Mesendoderm (in vitro differentiated cells): ENCODE results near the gene WDR91.
A peak's percentile ranks its signal among the peaks of the same experiment; 100 is the strongest.
"Not testable (repeated sequence)": the region's sequence is repeated elsewhere in the genome, so short reads cannot be mapped to it uniquely, and the experiment has no call there.

Experiments
- DNase-seq: peaks from one replicate; pipeline ENCODE4 v3.0.0; 2013
- H2AK5ac ChIP-seq: 2 replicates; pipeline ENCODE4 v1.6.1; 2013; ENCODE audit warnings: low read length, inconsistent platforms
- H2BK120ac ChIP-seq: 2 replicates; pipeline ENCODE4 v1.6.1; 2013; ENCODE audit warnings: low read depth, mild to moderate bottlenecking, low read length, moderate library complexity, mixed read lengths
- H2BK15ac ChIP-seq: replicated peaks from 2 replicates; pipeline ENCODE4 v1.6.1; 2013; ENCODE audit warnings: low read depth, mild to moderate bottlenecking, moderate library complexity
- H2BK5ac ChIP-seq: 2 replicates; pipeline ENCODE4 v1.6.1; 2013; ENCODE audit warnings: low read length, inconsistent platforms
- H3K18ac ChIP-seq: 2 replicates; pipeline ENCODE4 v1.6.1; 2013; ENCODE audit warnings: mild to moderate bottlenecking, low read length, mixed read lengths
- H3K23ac ChIP-seq: one replicate; pipeline ENCODE4 v1.6.1; 2013; ENCODE audit warnings: low read length
- H3K27ac ChIP-seq: 2 replicates; pipeline ENCODE4 v1.5.1; 2013; ENCODE audit warnings: low read depth, mild to moderate bottlenecking, inconsistent platforms, low read length, moderate library complexity
- H3K27me3 ChIP-seq: 2 replicates; pipeline ENCODE4 v1.6.1; 2013; ENCODE audit warnings: low read length, control low read depth, mild to moderate bottlenecking, inconsistent platforms; ENCODE audit not compliant: insufficient read depth, poor library complexity
- H3K36me3 ChIP-seq: 2 replicates; pipeline ENCODE4 v1.6.1; 2013; ENCODE audit warnings: low read length, inconsistent platforms; ENCODE audit not compliant: control insufficient read depth, insufficient read depth
- H3K4ac ChIP-seq: one replicate; pipeline ENCODE4 v1.6.1; 2013; ENCODE audit warnings: low read depth, mild to moderate bottlenecking, low read length, moderate library complexity
- H3K4me1 ChIP-seq: 2 replicates; pipeline ENCODE4 v1.6.1; 2013; ENCODE audit warnings: low read depth, low read length, inconsistent platforms; ENCODE audit not compliant: control insufficient read depth
- H3K4me2 ChIP-seq: 2 replicates; pipeline ENCODE4 v1.6.1; 2013; ENCODE audit warnings: low read length
- H3K4me3 ChIP-seq: 2 replicates; pipeline ENCODE4 v1.5.1; 2013; ENCODE audit warnings: mild to moderate bottlenecking, low read length
- H3K56ac ChIP-seq: one replicate; pipeline ENCODE4 v1.6.1; 2013; ENCODE audit warnings: low read length
- H3K79me1 ChIP-seq: 2 replicates; pipeline ENCODE4 v1.6.1; 2013; ENCODE audit warnings: low read length, inconsistent platforms
- H3K79me2 ChIP-seq: 2 replicates; pipeline ENCODE4 v1.6.1; 2013; ENCODE audit warnings: mild to moderate bottlenecking, low read length; ENCODE audit not compliant: control insufficient read depth, insufficient read depth
- H3K9ac ChIP-seq: 2 replicates; pipeline ENCODE4 v1.6.1; 2013; ENCODE audit warnings: low read length, inconsistent platforms
- H4K5ac ChIP-seq: one replicate; pipeline ENCODE4 v1.6.1; 2013; ENCODE audit warnings: low read length
- H4K8ac ChIP-seq: one replicate; pipeline ENCODE4 v1.6.1; 2013; ENCODE audit warnings: low read depth, mild to moderate bottlenecking, control low read depth, low read length, moderate library complexity
- WGBS: extraction: QIAGEN DNeasy Blood & Tissue Kit; methylation state at CpG from one replicate; pipeline ENCODE4 v1.1.7; 2013; ENCODE audit warnings: low lambda C conversion rate, missing lambda C conversion rate; ENCODE audit not compliant: insufficient coverage; ENCODE audit errors: extremely low coverage; 5-methylcytosine and 5-hydroxymethylcytosine counted together

The WDR91 gene

GRCh38 chr7:135171581-135172291 is 39.6 kb downstream of the WDR91 start:
- not testable (repeated sequence) for H3K4me2 ChIP-seq, H3K4me1 ChIP-seq, H3K23ac ChIP-seq, H3K18ac ChIP-seq, H2BK15ac ChIP-seq, H3K9ac ChIP-seq, H4K8ac ChIP-seq, H3K27ac ChIP-seq, H2BK120ac ChIP-seq, H4K5ac ChIP-seq, H2BK5ac ChIP-seq, H3K4me3 ChIP-seq, DNase-seq, H3K27me3 ChIP-seq, H2AK5ac ChIP-seq, H3K56ac ChIP-seq
- H3K36me3 ChIP-seq, result peaks cover 13% of the 10 kb centered on the region
- H3K79me2 ChIP-seq, result peaks cover 10% of the 10 kb centered on the region
- H3K4ac ChIP-seq, result peak overlapping the region; percentile 45
- no CpG with 5 or more reads among the region's 19 CpGs for WGBS
- H3K79me1 ChIP-seq, result peaks cover 17% of the 10 kb centered on the region

- H3K4me2 ChIP-seq, H4K5ac ChIP-seq, H2BK120ac ChIP-seq, H2BK15ac ChIP-seq, H2AK5ac ChIP-seq, H3K23ac ChIP-seq, DNase-seq, H4K8ac ChIP-seq, H3K4ac ChIP-seq, H3K27me3 ChIP-seq, H3K4me1 ChIP-seq, H2BK5ac ChIP-seq: not testable (repeated sequence)
- Histone ChIP-seq H3K18ac (peak overlapping the region; percentile 77), H3K36me3 (peaks cover 16% of the 10 kb centered on the region), H3K27ac (peak overlapping the region; percentile 100), H3K56ac (peak overlapping the region; percentile 67), H3K9ac (peak overlapping the region; percentile 97), H3K4me3 (peak overlapping the region; percentile 15), H3K79me2 (peaks cover 10% of the 10 kb centered on the region), H3K79me1 (peaks cover 17% of the 10 kb centered on the region)
- WGBS, result no CpG with 5 or more reads among the region's 12 CpGs
These were observed 40.3 kb downstream of the WDR91 start for GRCh38 chr7:135170998-135171481.

- Histone ChIP-seq H2BK15ac (no peak within 1 kb of the TSS), H3K27ac (peak within 1 kb of the TSS; percentile 100), H3K18ac (peak within 1 kb of the TSS; percentile 77), H3K4ac (peak within 1 kb of the TSS; percentile 63), H2BK120ac (no peak within 1 kb of the TSS), H3K79me1 (peaks cover 17% of the 10 kb centered on the region), H3K36me3 (peaks cover 16% of the 10 kb centered on the region), H3K4me3 (peak within 1 kb of the TSS; percentile 88), H3K4me1 (peaks cover 2% of the 10 kb centered on the region), H3K27me3 (no peaks in the 10 kb centered on the region), H4K8ac (peak within 1 kb of the TSS; percentile 99), H3K56ac (peak within 1 kb of the TSS; percentile 98), H3K79me2 (peaks cover 10% of the 10 kb centered on the region), H2BK5ac (peak within 1 kb of the TSS; percentile 63), H4K5ac (no peak within 1 kb of the TSS), H3K23ac (peak within 1 kb of the TSS; percentile 66), H3K9ac (peak within 1 kb of the TSS; percentile 97), H2AK5ac (no peak within 1 kb of the TSS), H3K4me2 (peak within 1 kb of the TSS; percentile 72)
- WGBS, result no CpG with 5 or more reads among the region's 77 CpGs
- DNase-seq, result peak; percentile 96
These were observed 40.9 kb downstream of the WDR91 start, which contains the start of gene CYREN for GRCh38 chr7:135170274-135170997. TSS of gene CYREN (minus strand) at chr7:135170707. CDS start at chr7:135168922, 1,785 bp downstream.

GRCh38 chr7:135169964-135170273 is 41.4 kb downstream of the WDR91 start:
- Histone ChIP-seq H2BK120ac (no peak overlapping the region), H3K4me2 (peak overlapping the region; percentile 72), H3K79me1 (peaks cover 17% of the 10 kb centered on the region), H3K9ac (peak overlapping the region; percentile 97), H3K4ac (peak overlapping the region; percentile 45), H3K18ac (peak overlapping the region; percentile 77), H4K5ac (no peak overlapping the region), H3K23ac (peak overlapping the region; percentile 66), H2BK15ac (no peak overlapping the region), H3K27me3 (no peaks in the 10 kb centered on the region), H2BK5ac (peak overlapping the region; percentile 63), H3K36me3 (peaks cover 16% of the 10 kb centered on the region), H3K4me1 (peaks cover 2% of the 10 kb centered on the region), H4K8ac (peak overlapping the region; percentile 99), H3K4me3 (peak overlapping the region; percentile 88), H3K56ac (peak overlapping the region; percentile 98), H3K79me2 (peaks cover 10% of the 10 kb centered on the region), H3K27ac (peak overlapping the region; percentile 100), H2AK5ac (no peak overlapping the region)
- no CpG with 5 or more reads among the region's 17 CpGs for WGBS
- no peak for DNase-seq

GRCh38 chr7:135169141-135169963 is 42.0 kb downstream of the WDR91 start:
- no peak overlapping the region for H2BK120ac ChIP-seq
- H4K8ac ChIP-seq, result peak overlapping the region; percentile 99
- peak overlapping the region; percentile 98 for H3K56ac ChIP-seq
- H3K79me1 ChIP-seq, result peaks cover 17% of the 10 kb centered on the region
- H2AK5ac ChIP-seq, result no peak overlapping the region
- peak overlapping the region; percentile 97 for H3K9ac ChIP-seq
- H3K27ac ChIP-seq, result peak overlapping the region; percentile 100
- H3K4me3 ChIP-seq, result peak overlapping the region; percentile 88
- H3K4ac ChIP-seq, result peak overlapping the region; percentile 63
- H2BK15ac ChIP-seq, result no peak overlapping the region
- peak overlapping the region; percentile 72 for H3K4me2 ChIP-seq
- H2BK5ac ChIP-seq, result peak overlapping the region; percentile 22
- peak; percentile 91 for DNase-seq
- no peaks in the 10 kb centered on the region for H3K27me3 ChIP-seq
- H4K5ac ChIP-seq, result no peak overlapping the region
- WGBS, result no CpG with 5 or more reads among the region's 11 CpGs
- H3K4me1 ChIP-seq, result peaks cover 2% of the 10 kb centered on the region
- no peak overlapping the region for H3K23ac ChIP-seq
- peak overlapping the region; percentile 77 for H3K18ac ChIP-seq
- peaks cover 16% of the 10 kb centered on the region for H3K36me3 ChIP-seq
- peaks cover 10% of the 10 kb centered on the region for H3K79me2 ChIP-seq
